ENCODE results near the gene C20orf96.
"Not testable (repeated sequence)": the region's sequence is repeated elsewhere in the genome, so short reads cannot be mapped to it uniquely, and the experiment has no call there.

The C20orf96 gene

GRCh38 chr20:278181-278580 is 12.4 kb downstream of the C20orf96 start:
- no peak for DNase-seq

DNA sequence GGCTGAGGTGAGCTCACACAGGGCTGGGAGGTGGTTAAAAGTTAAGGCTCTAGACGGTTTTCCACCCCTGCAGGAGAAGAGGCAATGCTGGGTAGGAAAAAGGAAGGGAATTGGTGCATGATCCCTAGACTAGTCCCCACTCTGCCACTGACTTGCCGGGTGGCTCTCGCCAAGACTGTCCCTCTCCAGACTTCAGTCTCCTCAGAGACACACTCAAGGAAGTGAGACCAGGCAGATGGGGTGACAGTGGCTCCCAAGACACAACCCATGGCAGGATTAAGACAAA is 13.1 kb downstream of the C20orf96 start:
- DNase-seq = no peak

GRCh38 chr20:276620-277495 is 13.7 kb downstream of the C20orf96 start:
- no peak for DNase-seq

GRCh38 chr20:275791-276190 is 14.8 kb downstream of the C20orf96 start:
- DNase-seq = no peak

GRCh38 chr20:273884-274283 is 16.7 kb downstream of the C20orf96 start:
- no peak for DNase-seq

DNA sequence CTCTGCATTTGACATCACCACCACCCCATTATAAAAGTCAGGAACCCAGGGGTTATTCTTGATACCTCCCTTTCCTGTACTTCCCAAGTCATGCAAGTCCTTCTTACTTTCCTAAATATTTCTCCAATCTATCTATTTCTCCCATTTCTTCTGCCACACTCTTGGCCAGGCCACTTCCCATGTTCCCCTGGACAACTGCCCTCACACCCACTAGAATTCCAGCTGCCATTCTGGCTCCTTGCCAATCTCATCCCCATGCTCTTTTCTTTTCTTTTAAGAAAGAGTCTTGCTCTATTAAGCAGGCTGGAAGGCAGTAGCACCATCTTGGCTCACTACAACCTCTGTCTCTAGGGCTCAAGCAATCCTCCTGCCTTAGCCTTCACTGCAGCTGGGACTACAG is 17.8 kb downstream of the C20orf96 start:
- no peak for DNase-seq

DNA sequence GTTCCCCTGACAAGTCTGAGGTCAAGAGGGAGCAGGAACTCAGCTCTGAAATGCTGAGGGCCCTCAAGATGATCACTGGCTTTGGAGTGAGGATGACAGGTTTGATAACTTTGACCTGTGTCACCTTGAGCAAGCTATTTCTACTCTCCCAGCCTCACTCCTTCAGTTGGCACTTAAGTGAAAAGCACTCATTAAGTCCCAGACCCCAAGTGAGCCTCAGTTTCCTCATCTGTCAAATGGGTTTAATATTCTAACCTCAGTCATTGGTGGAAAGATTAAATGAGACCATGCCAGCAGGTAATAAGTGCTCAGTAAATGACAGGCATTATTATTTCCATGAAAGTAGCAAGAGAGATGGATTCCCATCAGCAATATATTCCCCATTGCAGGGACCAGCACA is 19.0 kb downstream of the C20orf96 start:
- DNase-seq = no peak

- no peak for DNase-seq
Measured at GRCh38 chr20:271069-271468, 19.5 kb downstream of the C20orf96 start.

GRCh38 chr20:270517-270916 is 20.0 kb downstream of the C20orf96 start:
- DNase-seq = no peak

DNA sequence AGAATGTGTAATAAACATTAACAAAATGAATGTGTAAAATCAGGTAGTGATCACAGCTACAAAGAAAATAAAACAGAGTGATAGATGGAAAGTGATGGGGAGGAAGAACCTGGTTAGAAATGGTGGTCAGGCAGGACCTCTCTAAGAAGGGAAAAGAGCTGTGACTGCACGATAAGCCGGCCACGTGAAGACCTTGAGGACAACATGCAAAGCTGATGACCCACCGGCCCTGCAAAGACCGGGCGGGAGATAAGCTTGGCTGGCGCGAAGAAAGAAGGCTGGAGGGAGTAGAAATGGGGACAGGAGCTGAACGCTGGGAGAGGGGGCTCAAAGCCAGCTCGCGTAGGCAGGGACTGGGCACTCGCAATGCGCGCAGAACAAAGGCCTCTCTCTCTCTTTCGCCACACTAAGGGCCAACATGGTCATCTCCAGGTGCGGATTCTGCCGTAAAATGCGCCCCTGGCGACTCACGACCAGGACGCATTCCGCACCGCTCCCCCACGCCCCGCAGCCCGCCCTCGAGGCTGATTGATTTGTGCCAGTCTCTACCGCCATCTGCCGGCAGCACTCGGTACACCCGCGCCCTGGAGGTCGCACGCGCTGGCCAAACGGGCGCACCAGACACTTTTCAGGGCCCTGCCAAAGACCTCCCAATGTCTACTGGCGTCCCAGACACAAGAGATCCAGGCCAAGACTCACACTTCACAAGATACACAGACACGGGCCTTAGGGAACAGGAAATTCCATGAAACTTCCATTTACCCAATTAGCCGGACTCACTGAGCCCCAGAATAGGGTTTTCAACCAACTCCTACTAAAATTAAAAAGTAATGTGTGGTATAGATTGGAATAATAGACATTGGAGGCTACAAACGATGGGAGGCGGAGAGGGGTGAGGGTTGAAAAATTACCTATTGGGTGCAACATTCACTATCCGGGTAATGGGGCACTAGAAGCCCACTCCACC is 23.7 kb downstream of the C20orf96 start:
- DNase-seq = peak; percentile 82

DNA sequence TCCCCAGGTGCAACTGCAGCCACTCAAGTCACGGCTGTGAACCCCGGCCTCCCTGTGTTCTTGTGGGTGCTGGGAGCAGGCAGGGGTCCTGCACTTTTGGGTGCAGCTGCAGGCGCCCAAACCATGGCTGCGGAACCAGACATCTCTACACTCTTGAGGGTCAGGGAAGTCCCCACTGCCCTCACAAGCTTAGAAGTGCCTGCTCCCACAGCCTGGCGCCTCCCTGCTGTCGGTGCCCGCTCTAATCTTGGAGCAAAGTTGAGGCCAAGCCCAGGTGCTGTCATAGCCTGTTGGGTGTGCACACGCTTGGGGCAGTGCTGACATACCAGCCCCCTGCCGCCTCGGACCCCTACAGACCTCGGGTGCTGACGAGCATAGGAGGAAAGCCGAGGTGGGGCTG is 26.8 kb downstream of the C20orf96 start:
- DNase-seq = no peak

DNA sequence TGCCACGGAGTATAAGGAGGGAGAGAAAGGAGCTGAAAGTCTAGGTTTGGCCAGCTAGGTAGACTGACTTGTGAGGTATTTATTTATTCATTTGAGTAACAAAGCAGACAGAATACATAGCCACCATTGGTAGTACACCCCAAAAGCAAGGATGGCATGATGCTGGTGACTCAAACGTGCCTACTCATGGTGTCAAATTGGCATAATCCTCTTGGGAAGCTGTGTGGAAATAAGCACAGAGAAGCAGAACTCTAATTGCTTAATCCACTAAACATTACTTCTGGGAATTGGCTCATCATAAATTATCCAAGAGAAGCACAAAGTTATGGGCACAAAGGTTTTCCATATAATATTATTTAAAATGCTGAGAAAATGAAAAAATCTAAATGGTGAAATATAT is 30.6 kb downstream of the C20orf96 start:
- DNase-seq = no peak

- DNase-seq = no peak
Measured at GRCh38 chr20:258963-259362, 31.6 kb downstream of the C20orf96 start.

GRCh38 chr20:258269-258858 is 32.2 kb downstream of the C20orf96 start:
- DNase-seq = no peak

DNA sequence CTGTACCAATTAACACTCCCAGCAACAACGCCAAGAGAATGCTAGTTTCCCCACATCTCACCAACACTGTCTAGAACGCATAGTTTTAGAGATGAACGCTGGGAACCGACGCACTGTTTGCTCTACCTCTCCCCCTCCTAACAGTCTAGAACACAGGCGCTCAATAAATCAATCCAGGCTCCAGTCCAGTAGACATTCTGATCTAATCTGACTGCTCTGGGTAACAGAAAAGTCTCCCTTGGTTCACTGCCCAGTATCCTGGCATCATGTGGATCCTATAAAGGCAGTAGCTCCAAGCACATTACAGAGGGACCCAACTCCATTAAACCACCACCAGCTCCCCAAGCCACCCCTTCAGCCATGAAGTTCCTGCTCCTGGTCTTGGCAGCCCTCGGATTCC is 33.1 kb downstream of the C20orf96 start, which contains the start of gene DEFB132:
TSS of gene DEFB132 (plus strand) at position 306 of the 400 bp plus-strand sequence. CDS start at position 361, 55 bp downstream.
- no peak for DNase-seq

DNA sequence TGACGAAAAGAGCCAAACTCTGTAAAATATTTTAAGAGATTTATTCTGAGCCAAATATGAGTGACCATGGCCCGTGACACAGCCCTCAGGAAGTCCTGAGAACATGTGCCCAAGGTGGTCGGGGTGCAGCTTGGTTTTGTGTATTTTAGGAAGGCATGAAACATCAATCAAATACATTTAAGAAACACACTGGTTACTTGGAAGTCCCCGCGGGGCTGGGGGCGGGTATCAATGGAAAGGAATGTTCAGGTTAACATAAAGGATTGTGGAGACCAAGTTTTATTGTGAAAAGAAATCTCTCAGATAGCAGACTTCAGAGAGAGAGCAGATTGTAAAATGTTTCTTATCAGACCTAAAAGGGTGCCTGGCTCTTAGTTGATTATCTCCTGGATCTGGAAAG is 37.1 kb downstream of the C20orf96 start:
- DNase-seq = not testable (repeated sequence)

GRCh38 chr20:252801-253200 is 37.7 kb downstream of the C20orf96 start:
- no peak for DNase-seq

DNA sequence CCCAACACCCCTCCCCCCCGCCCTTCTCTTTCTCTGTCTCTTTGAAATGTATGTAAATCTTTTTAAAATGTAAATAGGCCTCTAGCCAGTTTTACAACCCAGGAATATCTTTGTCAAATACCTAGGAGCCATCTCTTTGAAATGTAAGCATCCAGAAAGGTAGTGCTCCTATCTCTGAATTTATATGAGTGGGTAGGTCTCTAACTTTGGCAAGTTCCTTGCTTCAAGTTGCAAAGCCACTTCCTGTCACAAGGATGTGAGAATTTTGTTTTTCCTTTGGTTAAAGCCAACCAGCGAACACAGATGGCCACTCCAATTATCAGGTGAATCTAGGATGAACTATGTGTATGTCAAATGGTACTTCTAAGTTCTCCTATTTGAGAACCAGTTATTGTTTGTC is 39.2 kb downstream of the C20orf96 start:
- no peak for DNase-seq

- no peak for DNase-seq
Measured at GRCh38 chr20:242905-243304, 47.6 kb downstream of the C20orf96 start.

DNA sequence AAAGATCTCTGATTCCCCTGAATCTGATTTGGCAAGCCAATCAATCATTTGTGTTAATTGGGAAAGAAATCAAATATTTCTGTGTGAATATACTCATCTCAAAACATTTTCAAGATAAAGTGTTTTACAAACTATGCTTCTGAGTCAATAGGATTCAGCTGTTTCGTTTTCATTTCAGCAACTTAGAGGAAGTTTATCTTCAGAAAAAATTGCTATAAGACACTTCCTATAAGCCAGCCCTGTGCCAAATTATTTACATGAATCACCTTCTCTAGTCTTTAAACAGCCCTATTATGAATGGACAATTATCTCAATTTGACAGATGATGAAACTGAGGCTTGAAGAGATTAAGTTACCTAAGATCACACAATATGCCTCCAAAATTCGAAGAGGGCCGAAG is 52.6 kb downstream of the C20orf96 start:
- no peak for DNase-seq

DNA sequence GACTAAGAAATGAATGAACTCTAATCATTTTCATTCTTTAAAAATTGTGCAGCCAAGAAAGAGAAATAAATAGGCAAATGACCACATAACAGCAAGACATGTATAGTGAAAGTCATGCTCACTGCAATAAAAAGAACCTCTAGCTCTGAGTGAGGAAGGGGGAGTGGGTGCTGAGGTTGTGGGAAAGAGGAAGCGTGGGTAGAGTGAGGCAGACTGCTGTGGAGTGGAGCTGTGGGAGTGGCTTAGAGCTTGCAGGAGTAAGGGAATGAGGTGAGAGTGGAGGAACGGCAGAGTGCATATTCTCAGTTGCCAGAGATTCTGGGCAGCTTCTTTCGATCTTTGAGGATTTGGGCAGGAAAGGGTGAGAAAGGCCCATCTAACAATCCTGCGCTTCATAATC is 53.1 kb downstream of the C20orf96 start:
- DNase-seq = no peak

GRCh38 chr20:235891-236290 is 54.7 kb downstream of the C20orf96 start:
- no peak for DNase-seq

- no peak for DNase-seq
Measured at GRCh38 chr20:227439-228105, 63.0 kb downstream of the C20orf96 start.
